K562 (cell line): ENCODE measurements around the gene PHF1. TPM values are rescaled to one million over a fixed set of nuclear protein-coding genes. Genes with fewer than 3 reads are reported as not detected.
A peak's percentile ranks its signal among the peaks of the same experiment; 100 is the strongest.

ENCODE experiments used
- ATAC-seq: fragments of 200-7000 bp; cut with Tn5 transposase; 3 replicates; pipeline ENCODE4 v1.9.1; 2020; ENCODE audit warnings: moderate library complexity
- BruUV-seq: library from RNA; stranded (reverse); fragments of 400-500 nt; replicated peaks from 2 replicates; lab custom pipeline; 2021; lab: Mats Ljungman, UMichigan
- CTCF ChIA-PET: fragments of 300-600 bp; formaldehyde crosslinking; extraction: SDS; loops from one replicate; lab custom pipeline; 2021; ENCODE audit warnings: low intra/inter-chr PET ratio; lab: Yijun Ruan, JAX
- POLR2A ChIA-PET: fragments of 300-600, 350-650 bp; sonication (Branson Sonifier 250); formaldehyde crosslinking; extraction: SDS; loops from one replicate; lab custom pipeline; 2021; ENCODE audit warnings: antibody characterized with exemption, inconsistent platforms; lab: Yijun Ruan, JAX
- DNase-seq, 4 experiments: peaks; one replicate each; pipeline versions ENCODE4 v3.0.0 to v3.0.0-alpha.2; 2011 to 2018; ENCODE audit warnings: low spot score in 3 of 4, mixed read lengths in 3 of 4; ENCODE audit errors: extremely low read depth in 1 of 4
- FAIRE-seq: peaks from 2 replicates; lab custom pipeline; 2011; peaks lifted over from hg19 to GRCh38; lab: Jason Lieb, UNC
- H2AFZ ChIP-seq: 2 replicates; pipeline ENCODE4 v1.6.0; 2011; ENCODE audit warnings: low read depth, low read length, control low read depth, inconsistent platforms
- H3K27ac ChIP-seq: fragments of 200-600 bp; 3 replicates; pipeline ENCODE4 v1.8.0; 2011; ENCODE audit warnings: low read depth, mild to moderate bottlenecking, control low read depth, inconsistent platforms, low read length, moderate library complexity, mixed read lengths; ENCODE audit errors: extremely low read depth
- H3K27me3 ChIP-seq, 2 experiments: fragments of 300-600 bp in 1 of 2; 2 replicates in 1 of 2; 3 replicates in 1 of 2; pipeline versions ENCODE4 v1.6.0 to v1.8.0; 2011; ENCODE audit warnings: inconsistent platforms in 2 of 2, low read length in 2 of 2, mild to moderate bottlenecking in 1 of 2, mixed read lengths in 1 of 2, moderate library complexity in 1 of 2; ENCODE audit not compliant: control insufficient read depth in 2 of 2, insufficient read depth in 2 of 2
- H3K36me3 ChIP-seq: fragments of 300-600 bp; 3 replicates; pipeline ENCODE4 v1.8.0; 2011; ENCODE audit warnings: mild to moderate bottlenecking, low read length, inconsistent platforms; ENCODE audit not compliant: control insufficient read depth, insufficient read depth
- H3K4me1 ChIP-seq, 2 experiments: fragments of 200-600 bp in 1 of 2; replicated peaks in 1 of 2; 2 replicates in 1 of 2; 3 replicates in 1 of 2; pipeline versions ENCODE4 v1.5.1 to v1.8.0; 2011; ENCODE audit warnings: inconsistent platforms in 2 of 2, low read length in 2 of 2, mild to moderate bottlenecking in 1 of 2, mixed read lengths in 1 of 2, moderate library complexity in 1 of 2; ENCODE audit not compliant: control insufficient read depth in 2 of 2, insufficient read depth in 2 of 2
- H3K4me2 ChIP-seq: 2 replicates; pipeline ENCODE4 v1.6.1; 2011; ENCODE audit warnings: low read length, control low read depth, inconsistent platforms, mixed read lengths; ENCODE audit not compliant: insufficient read depth
- H3K4me3 ChIP-seq: fragments of 200-600 bp; sonication (generic), shearing (Covaris generic); 2 replicates; pipeline ENCODE4 v1.5.1; 2016; ENCODE audit warnings: control low read depth, inconsistent platforms
- H3K79me2 ChIP-seq: fragments of 200-600 bp; 3 replicates; pipeline ENCODE4 v1.8.0; 2011; ENCODE audit warnings: low read length, inconsistent platforms; ENCODE audit not compliant: control insufficient read depth, insufficient read depth
- H3K9ac ChIP-seq, 2 experiments: 2 replicates each; pipeline versions ENCODE4 v1.6.0 to v1.6.1; 2011; ENCODE audit warnings: low read depth in 2 of 2, low read length in 2 of 2, control low read depth in 1 of 2, inconsistent platforms in 1 of 2, mild to moderate bottlenecking in 1 of 2, mixed read lengths in 1 of 2; ENCODE audit not compliant: insufficient read depth in 1 of 2
- H3K9me1 ChIP-seq: one replicate; pipeline ENCODE4 v1.6.0; 2011; ENCODE audit warnings: inconsistent platforms, mild to moderate bottlenecking, low read length, moderate library complexity; ENCODE audit not compliant: control insufficient read depth, insufficient read depth
- H3K9me3 ChIP-seq: replicated peaks from 2 replicates; pipeline ENCODE4 v1.5.1; 2011; ENCODE audit warnings: low read depth, low read length, inconsistent platforms; ENCODE audit not compliant: control insufficient read depth, insufficient read depth
- H4K20me1 ChIP-seq: replicated peaks from 2 replicates; pipeline ENCODE4 v1.6.1; 2011; ENCODE audit warnings: low read length, inconsistent platforms, mixed read lengths; ENCODE audit not compliant: control insufficient read depth, insufficient read depth
- ARID1B ChIP-seq: fragments of 450-650 bp; IDR thresholded peaks from 2 replicates; pipeline ENCODE4 v1.6.1; 2016; ENCODE audit warnings: antibody characterized with exemption, mild to moderate bottlenecking, inconsistent platforms
- DPF2 ChIP-seq: fragments of 450-650 bp; IDR thresholded peaks from 2 replicates; pipeline ENCODE4 v1.6.1; 2016
- HLTF ChIP-seq: fragments of 450-650 bp; IDR thresholded peaks from 2 replicates; pipeline ENCODE4 v1.6.1; 2016
- HSF4 ChIP-seq: fragments of 250-450 bp; sonication (Bioruptor Pico); IDR thresholded peaks from 2 replicates; pipeline ENCODE4 v2.1.2; 2022; ENCODE audit warnings: mild to moderate bottlenecking, moderate library complexity, borderline replicate concordance
- ID3 ChIP-seq, 2 experiments: fragments of 250-450 bp in 1 of 2; fragments of 450-650 bp in 1 of 2; sonication (Bioruptor Pico) in 1 of 2; IDR thresholded peaks; 2 replicates each; pipeline versions ENCODE4 v1.6.1 to v1.8.0; 2016 to 2021; ENCODE audit warnings: mild to moderate bottlenecking in 2 of 2, moderate library complexity in 2 of 2, missing compliant biosample characterization in 1 of 2, missing genetic modification characterization in 1 of 2
- NR4A1 ChIP-seq, 2 experiments: fragments of 250-450 bp in 1 of 2; fragments of 450-650 bp in 1 of 2; sonication (Bioruptor Pico) in 1 of 2; IDR thresholded peaks; 2 replicates each; pipeline versions ENCODE4 v1.4.0 to v1.6.1; 2016 to 2020; ENCODE audit warnings: mild to moderate bottlenecking in 2 of 2, missing compliant biosample characterization in 1 of 2, missing genetic modification characterization in 1 of 2, moderate library complexity in 1 of 2
- NUFIP1 ChIP-seq: fragments of 450-650 bp; IDR thresholded peaks from 2 replicates; pipeline ENCODE4 v1.6.1; 2018; ENCODE audit not compliant: partially characterized antibody
- PHF20 ChIP-seq: fragments of 450-650 bp; IDR thresholded peaks from 2 replicates; pipeline ENCODE4 v1.6.1; 2018; ENCODE audit not compliant: partially characterized antibody
- SMAD3 ChIP-seq: fragments of 450-650 bp; formaldehyde crosslinking; conservative IDR thresholded peaks from 2 replicates; pipeline ENCODE4 v1.4.0; 2020; ENCODE audit warnings: mild to moderate bottlenecking
- SPI1 ChIP-seq: IDR thresholded peaks from 2 replicates; pipeline ENCODE4 v1.6.1; 2011; ENCODE audit warnings: low read depth, low read length, control low read depth, borderline replicate concordance
- TEAD2 ChIP-seq: fragments of 450-650 bp; IDR thresholded peaks from 2 replicates; pipeline ENCODE4 v1.6.1; 2016; ENCODE audit warnings: missing genetic modification characterization, control low read depth, missing compliant biosample characterization
- TOE1 ChIP-seq, 2 experiments: fragments of 450-650 bp in 1 of 2; sonication (generic) in 1 of 2; formaldehyde crosslinking in 1 of 2; IDR thresholded peaks; 2 replicates each; pipeline versions ENCODE4 v1.7.1 to v1.8.0; 2016 to 2022; ENCODE audit warnings: borderline replicate concordance in 2 of 2, mild to moderate bottlenecking in 2 of 2, antibody characterized with exemption in 1 of 2, inconsistent platforms in 1 of 2, low read depth in 1 of 2, missing genetic modification reagents in 1 of 2, moderate library complexity in 1 of 2
- ZC3H4 ChIP-seq: sonication (generic); formaldehyde crosslinking; IDR thresholded peaks from 2 replicates; pipeline ENCODE4 v1.9.0; 2021; ENCODE audit warnings: missing genetic modification reagents, borderline replicate concordance
- ZFP30 ChIP-seq: fragments of 250-450 bp; sonication (Bioruptor Pico); IDR thresholded peaks from 2 replicates; pipeline ENCODE4 v1.8.0; 2022; ENCODE audit warnings: moderate library complexity, mild to moderate bottlenecking, inconsistent platforms, borderline replicate concordance
- ZNF175 ChIP-seq: fragments of 200-800 bp; sonication (Bioruptor generic); IDR thresholded peaks from 2 replicates; pipeline ENCODE4 v1.6.1; 2016; ENCODE audit warnings: low read depth, mild to moderate bottlenecking, missing genetic modification characterization, missing compliant biosample characterization
- ZNF354B ChIP-seq: fragments of 250-450 bp; sonication (Bioruptor Pico); IDR thresholded peaks from 2 replicates; pipeline ENCODE4 v1.4.0; 2020
- WGBS: fragments of 100-300 bp; shearing (Covaris generic); methylation state at CpG from one replicate; pipeline ENCODE4 v1.1.6; 2016; ENCODE audit warnings: low coverage, mixed read lengths; ENCODE audit not compliant: insufficient coverage; ENCODE audit errors: missing lambda C conversion rate; 5-methylcytosine and 5-hydroxymethylcytosine counted together
- in situ Hi-C: fragments of 300-500 bp; cut with MboI; formaldehyde crosslinking; loops from 4 replicates; pipeline ENCODE4 v1.15.0; 2018; ENCODE audit warnings: inconsistent platforms, mixed read lengths
- intact Hi-C: fragments of 100-400 bp; cut with micrococcal nuclease; formaldehyde crosslinking; loops from 2 replicates; pipeline ENCODE4 v1.14.2; 2022
- polyA plus RNA-seq, 8 experiments: library from polyadenylated mRNA; depleted of rRNA in 4 of 8; stranded (reverse) in 5 of 8; unstranded in 3 of 8; fragments of >200 nt; fragmentation: Nextera tagmentation in 2 of 8; fragmentation: Illumina TruSeq in 1 of 8; extraction: Ambion mirVana in 2 of 8; extraction: Trizol in 1 of 8; gene quantifications; 2 replicates each; pipeline versions ENCODE4 v1.2.1 to v1.2.3, GENCODE V29; 2011 to 2014; ENCODE audit warnings: inconsistent platforms in 1 of 8, missing spikeins in 1 of 8
- total RNA-seq, 7 experiments: library from RNA; depleted of rRNA in 6 of 7; stranded (reverse); fragments of >200 nt in 6 of 7; fragmentation: Illumina TruSeq in 2 of 7; extraction: Trizol in 2 of 7; gene quantifications; 2 replicates each; pipeline versions ENCODE4 v1.2.1 to v1.2.3, GENCODE V29; 2011 to 2021; ENCODE audit warnings: low replicate concordance in 1 of 7
- TF ChIP-seq, protein P1 (sequence below): sonication (generic); formaldehyde crosslinking; IDR thresholded peaks from 2 replicates; pipeline ENCODE4 v1.5.0; 2020; ENCODE audit warnings: missing genetic modification reagents

Gene PHF1
- total and polyA plus RNA-seq, 9 of the 15 experiments (the other 6 are each of a cell fraction or from before 2014, with no cell fraction given), result 3.7 to 64.2 (median 33.7) TPM

- no peak for TF ChIP-seq ZNF175
These were observed 29.3 kb downstream of the PHF1 start (continued) for GRCh38 chr6:33439956-33440648.

GRCh38 chr6:33440649-33441309 is 30.0 kb downstream of the PHF1 start:
- no peaks in the 10 kb centered on the region for H3K79me2 ChIP-seq
- intact Hi-C loops (no loop called here), in situ Hi-C loops (no loop called here)
- CTCF ChIA-PET, result no interaction called here
- no peak overlapping the region for H3K4me3 ChIP-seq
- BruUV-seq, result no TSS peak
- peaks cover 72% of the 10 kb centered on the region for H3K36me3 ChIP-seq
- no peaks in the 10 kb centered on the region for H3K27me3 ChIP-seq
- FAIRE-seq, result peak; percentile 90
- peak overlapping the region; percentile 71 for H3K4me2 ChIP-seq
- ATAC-seq, result peak; percentile 88
- no peaks in the 10 kb centered on the region for H3K9me3 ChIP-seq
- DNase-seq, result peak; percentile 55 to 78 (median 62)
- H3K9me1 ChIP-seq, result peaks cover 3% of the 10 kb centered on the region
- no peaks in the 10 kb centered on the region; the same call in 1 of the 2 replicates for H4K20me1 ChIP-seq
- POLR2A ChIA-PET, result interaction anchor here (0.6 to 3.8 kb wide), 11 partner anchors 9 to 270 kb away, joined by 3 to 30 read pairs (median 4); partner anchors contain the start of genes PFDN6, RING1, RPS18 and VPS52
- WGBS, result 11% methylated on average over 19 of the region's 19 CpGs
- peak overlapping the region; percentile 53; the same call in 2 of the 3 replicates for H3K27ac ChIP-seq
- H2AFZ ChIP-seq, result peak overlapping the region; percentile 70
- peak overlapping the region; percentile 32 to 72; a peak in 3 of 4 replicates for H3K9ac ChIP-seq
- peaks cover 19 to 32% of the 10 kb centered on the region in 2 experiments for H3K4me1 ChIP-seq
- TF ChIP-seq ZFP30 (no peak), ZC3H4 (CRISPR knock-in tag) (no peak), HSF4 (CRISPR knock-in tag) (no peak), PHF20 (no peak), SMAD3 (CRISPR knock-in tag) (no peak), ZNF354B (CRISPR knock-in tag) (no peak), DPF2 (0 out of 2 replicates have a peak, but pooled peaks have one; percentile 35), TOE1 (IDR thresholded peaks at IDR 0.05; ENCODE audit: borderline replicate concordance) (peak; percentile 34; the same call in 1 of the 2 replicates), TOE1 (CRISPR knock-in tag; IDR thresholded peaks at IDR 0.05; ENCODE audit: borderline replicate concordance, low read depth) (no peak), NUFIP1 (no peak), ID3 (CRISPR knock-in tag; IDR thresholded peaks at IDR 0.05) (no peak), ID3 (tag; IDR thresholded peaks at IDR 0.05) (peak; percentile 79), ARID1B (peak; percentile 54; the same call in 1 of the 2 replicates), SPI1 (peak; percentile 54; the same call in 1 of the 2 replicates), NR4A1 (CRISPR knock-in tag; IDR thresholded peaks at IDR 0.05) (no peak), NR4A1 (tag; IDR thresholded peaks at IDR 0.05) (0 out of 2 replicates have a peak, but pooled peaks have one; percentile 28), HLTF (no peak; the same call in 1 of the 2 replicates), TEAD2 (tag) (no peak)
- TF ChIP-seq, protein P1, sequence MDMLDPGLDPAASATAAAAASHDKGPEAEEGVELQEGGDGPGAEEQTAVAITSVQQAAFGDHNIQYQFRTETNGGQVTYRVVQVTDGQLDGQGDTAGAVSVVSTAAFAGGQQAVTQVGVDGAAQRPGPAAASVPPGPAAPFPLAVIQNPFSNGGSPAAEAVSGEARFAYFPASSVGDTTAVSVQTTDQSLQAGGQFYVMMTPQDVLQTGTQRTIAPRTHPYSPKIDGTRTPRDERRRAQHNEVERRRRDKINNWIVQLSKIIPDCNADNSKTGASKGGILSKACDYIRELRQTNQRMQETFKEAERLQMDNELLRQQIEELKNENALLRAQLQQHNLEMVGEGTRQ (CRISPR knock-in tag), result no peak
